GM12878 (cell line): Measurements from ENCODE around the gene GRIK4. TPM values are rescaled to one million over a fixed set of nuclear protein-coding genes. Genes with fewer than 3 reads are reported as not detected.

Experiments used
- ATAC-seq: fragments of 200-7000 bp; cut with Tn5 transposase; 3 replicates; pipeline ENCODE4 v1.9.1; 2020; ENCODE audit warnings: mild to moderate bottlenecking, moderate library complexity
- BruUV-seq: library from RNA; stranded (reverse); fragments of 400-500 nt; replicated peaks from 2 replicates; lab custom pipeline; 2021; lab: Mats Ljungman, UMichigan
- CTCF ChIA-PET: fragments of 300-600 bp; sonication (Branson Sonifier 250); formaldehyde crosslinking; extraction: SDS; loops from one replicate; lab custom pipeline; 2021; ENCODE audit warnings: inconsistent platforms; lab: Yijun Ruan, JAX
- POLR2A ChIA-PET: fragments of 350-600 bp; formaldehyde crosslinking; extraction: SDS; loops from one replicate; lab custom pipeline; 2021; ENCODE audit warnings: inconsistent platforms; lab: Charles Lee
- RAD21 ChIA-PET: fragments of 300-600 bp; sonication (Branson Sonifier 250); formaldehyde crosslinking; loops from one replicate; lab custom pipeline; 2023; ENCODE audit warnings: antibody characterized with exemption; ENCODE audit not compliant: unreplicated experiment; lab: Charles Lee
- SMC1A ChIA-PET: fragments of 300-600 bp; sonication (Branson Sonifier 250); formaldehyde crosslinking; loops from one replicate; lab custom pipeline; 2023; ENCODE audit not compliant: unreplicated experiment, uncharacterized antibody; lab: Charles Lee
- DNase-seq: peaks from one replicate; pipeline ENCODE4 v3.0.0-alpha.2; 2011; ENCODE audit warnings: low read depth, low spot score
- FAIRE-seq: peaks from 3 replicates; lab custom pipeline; 2011; peaks lifted over from hg19 to GRCh38; lab: Jason Lieb, UNC
- H2AFZ ChIP-seq: 2 replicates; pipeline ENCODE4 v1.6.0; 2011; ENCODE audit warnings: low read depth, low read length, control low read depth; ENCODE audit not compliant: control insufficient read depth
- H3K27ac ChIP-seq: 2 replicates; pipeline ENCODE4 v1.5.1; 2011; ENCODE audit warnings: control low read depth; ENCODE audit not compliant: control insufficient read depth, insufficient read depth
- H3K27me3 ChIP-seq, 2 experiments: replicated peaks in 1 of 2; 2 replicates each; pipeline versions ENCODE4 v1.6.0 to v1.6.1; 2011; ENCODE audit warnings: low read length in 1 of 2; ENCODE audit not compliant: control insufficient read depth in 2 of 2, insufficient read depth in 2 of 2
- H3K36me3 ChIP-seq, 2 experiments: 2 replicates each; pipeline ENCODE4 v1.5.1; 2011; ENCODE audit warnings: low read length in 1 of 2; ENCODE audit not compliant: control insufficient read depth in 2 of 2, insufficient read depth in 2 of 2
- H3K4me1 ChIP-seq: 2 replicates; pipeline ENCODE4 v1.6.1; 2011; ENCODE audit warnings: mild to moderate bottlenecking, low read length, moderate library complexity, mixed read lengths; ENCODE audit not compliant: control insufficient read depth, insufficient read depth
- H3K4me2 ChIP-seq: 2 replicates; pipeline ENCODE4 v1.6.0; 2011; ENCODE audit warnings: control low read depth; ENCODE audit not compliant: control insufficient read depth, insufficient read depth
- H3K4me3 ChIP-seq: fragments of 200-600 bp; sonication (generic); 2 replicates; pipeline ENCODE4 v1.5.1; 2016
- H3K79me2 ChIP-seq: 2 replicates; pipeline ENCODE4 v1.6.0; 2011; ENCODE audit warnings: low read length; ENCODE audit not compliant: control insufficient read depth, insufficient read depth
- H3K9ac ChIP-seq: 2 replicates; pipeline ENCODE4 v1.8.0; 2011; ENCODE audit warnings: low read length, control low read depth, mixed read lengths; ENCODE audit not compliant: control insufficient read depth, insufficient read depth
- H3K9me3 ChIP-seq: replicated peaks from 3 replicates; pipeline ENCODE4 v1.5.1; 2011; ENCODE audit warnings: mild to moderate bottlenecking, low read length; ENCODE audit not compliant: control insufficient read depth, insufficient read depth
- H4K20me1 ChIP-seq: 2 replicates; pipeline ENCODE4 v1.6.0; 2011; ENCODE audit not compliant: control insufficient read depth, insufficient read depth
- CREM ChIP-seq: IDR thresholded peaks from 2 replicates; pipeline ENCODE4 v1.6.1; 2014; ENCODE audit warnings: antibody characterized with exemption, low read depth
- FOXM1 ChIP-seq: IDR thresholded peaks from 2 replicates; pipeline ENCODE4 v1.6.1; 2012; ENCODE audit warnings: low read depth, mild to moderate bottlenecking, inconsistent platforms, low read length, moderate library complexity
- GABPA ChIP-seq: IDR thresholded peaks from 2 replicates; pipeline ENCODE4 v1.6.1; 2014; ENCODE audit warnings: antibody characterized with exemption, low read depth, mild to moderate bottlenecking, inconsistent platforms
- HDAC2 ChIP-seq: fragments of 200-600 bp; sonication (generic); IDR thresholded peaks from 2 replicates; pipeline ENCODE4 v1.6.1; 2017
- RAD51 ChIP-seq: fragments of 450-650 bp; IDR thresholded peaks from 2 replicates; pipeline ENCODE4 v1.6.1; 2016; ENCODE audit warnings: moderate library complexity, mild to moderate bottlenecking, inconsistent platforms
- STAT1 ChIP-seq: fragments of 450-650 bp; conservative IDR thresholded peaks from 2 replicates; pipeline ENCODE4 v1.6.1; 2014; ENCODE audit warnings: antibody characterized with exemption, mild to moderate bottlenecking
- STAT3 ChIP-seq: IDR thresholded peaks from 2 replicates; pipeline ENCODE4 v1.6.1; 2011; ENCODE audit warnings: low read depth, low read length, improper control_type of control experiment
- SUPT20H ChIP-seq: IDR thresholded peaks from 2 replicates; pipeline ENCODE4 v1.6.1; 2011; ENCODE audit warnings: low read depth, mild to moderate bottlenecking, low read length, moderate library complexity, borderline replicate concordance; ENCODE audit not compliant: control insufficient read depth
- YY1 ChIP-seq: IDR thresholded peaks from 2 replicates; pipeline ENCODE4 v1.6.1; 2011; ENCODE audit warnings: low read depth, mild to moderate bottlenecking, low read length
- ZNF207 ChIP-seq: fragments of 450-650 bp; IDR thresholded peaks from 2 replicates; pipeline ENCODE4 v1.6.1; 2014; ENCODE audit warnings: antibody characterized with exemption, mild to moderate bottlenecking, borderline replicate concordance
- WGBS: methylation state at CpG from one replicate; pipeline ENCODE4 v1.1.6; 2016; ENCODE audit warnings: low lambda C conversion rate; ENCODE audit not compliant: insufficient replicate concordance, insufficient coverage; ENCODE audit errors: missing lambda C conversion rate; 5-methylcytosine and 5-hydroxymethylcytosine counted together
- in situ Hi-C: fragments of 300-500 bp; cut with MboI; formaldehyde crosslinking; loops from 9 replicates; pipeline ENCODE4 v1.14.3; 2018; ENCODE audit warnings: mixed read lengths
- intact Hi-C: fragments of 100-400 bp; cut with micrococcal nuclease; formaldehyde crosslinking; loops from one replicate; pipeline ENCODE4 v1.14.2; 2022; ENCODE audit not compliant: unreplicated experiment
- polyA plus RNA-seq, 11 experiments: library from polyadenylated mRNA; depleted of rRNA in 4 of 11; unstranded in 6 of 11; stranded (reverse) in 5 of 11; fragments of >200 nt; fragmentation: Nextera tagmentation in 4 of 11; fragmentation: Illumina TruSeq in 1 of 11; extraction: Ambion mirVana in 4 of 11; extraction: Trizol in 1 of 11; gene quantifications; 1 replicate in 1 of 11; 2 replicates in 10 of 11; pipeline versions ENCODE4 v1.2.1 to v1.2.3, GENCODE V29; 2011 to 2016; ENCODE audit warnings: inconsistent platforms in 2 of 11, missing spikeins in 2 of 11, low read depth in 1 of 11
- total RNA-seq, 4 experiments: library from RNA; depleted of rRNA in 3 of 4; stranded (reverse); fragments of >200 nt in 3 of 4; fragmentation: Illumina TruSeq in 1 of 4; extraction: Trizol in 1 of 4; gene quantifications; 2 replicates each; pipeline versions ENCODE4 v1.2.1 to v1.2.3, GENCODE V29; 2013 to 2021
- TF ChIP-seq, protein P1 (sequence below): fragments of 450-650 bp; IDR thresholded peaks from 2 replicates; pipeline ENCODE4 v1.6.1; 2016; ENCODE audit warnings: mild to moderate bottlenecking
- TF ChIP-seq, protein P2 (sequence below): fragments of 450-650 bp; IDR thresholded peaks from 2 replicates; pipeline ENCODE4 v1.6.1; 2017; ENCODE audit warnings: low read depth, mild to moderate bottlenecking, moderate library complexity
- TF ChIP-seq, protein P3 (sequence below): fragments of 450-650 bp; IDR thresholded peaks from 2 replicates; pipeline ENCODE4 v1.6.1; 2014; ENCODE audit warnings: mild to moderate bottlenecking
- TF ChIP-seq, protein P4 (sequence below): IDR thresholded peaks from 2 replicates; pipeline ENCODE4 v1.6.1; 2011; ENCODE audit warnings: borderline replicate concordance, low read depth, mild to moderate bottlenecking, moderate library complexity, low read length; ENCODE audit not compliant: insufficient read depth, poor library complexity, severe bottlenecking
- TF ChIP-seq, protein P5 (sequence below): fragments of 450-650 bp; formaldehyde crosslinking; IDR thresholded peaks from 2 replicates; pipeline ENCODE4 v1.5.0; 2022; ENCODE audit warnings: mild to moderate bottlenecking, missing genetic modification characterization

Gene GRIK4
- total and polyA plus RNA-seq, 10 of the 15 experiments (the other 5 are each of a cell fraction or from before 2014, with no cell fraction given), result 0.33 to 3.6 (median 0.72) TPM

DNA sequence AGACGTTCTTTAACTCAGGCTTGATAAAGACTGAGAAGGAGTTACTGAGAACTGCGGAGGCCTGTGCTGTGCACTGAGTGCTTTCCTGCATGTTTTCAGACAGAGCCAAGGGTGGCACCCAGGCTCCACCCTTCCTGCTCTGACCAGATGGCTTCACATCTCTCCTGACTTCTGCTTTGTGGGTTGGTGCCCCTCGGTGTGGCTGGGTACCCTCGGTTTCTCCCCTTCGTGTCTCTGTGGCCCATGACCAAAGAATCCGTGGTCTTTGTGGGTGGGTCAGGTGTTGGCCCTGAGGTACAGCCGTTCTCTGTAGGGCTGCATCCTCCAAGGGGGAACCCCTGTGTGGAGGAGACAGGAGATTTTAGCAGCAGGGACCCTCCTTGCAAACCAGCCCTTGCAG, 34.3 kb downstream of the GRIK4 start:
- CTCF ChIA-PET, result no interaction called here
- RAD21 ChIA-PET, result no interaction called here
- BruUV-seq, result no TSS peak
- no peak overlapping the region for H3K4me2 ChIP-seq
- 1% methylated on average over 7 of the region's 7 CpGs for WGBS
- SMC1A ChIA-PET, result no interaction called here
- no peaks in the 10 kb centered on the region for H3K27me3 ChIP-seq
- no peaks in the 10 kb centered on the region for H3K79me2 ChIP-seq
- no peaks in the 10 kb centered on the region for H3K9me3 ChIP-seq
- no peak overlapping the region for H3K9ac ChIP-seq
- H3K4me3 ChIP-seq, result no peak overlapping the region
- H2AFZ ChIP-seq, result no peak overlapping the region
- intact Hi-C loops, result no loop called here
- TF ChIP-seq SUPT20H (no peak), YY1 (no peak), ZNF207 (no peak), STAT1 (no peak), GABPA (no peak), RAD51 (no peak), FOXM1 (no peak), CREM (no peak), STAT3 (no peak), HDAC2 (no peak)
- TF ChIP-seq, protein P1, sequence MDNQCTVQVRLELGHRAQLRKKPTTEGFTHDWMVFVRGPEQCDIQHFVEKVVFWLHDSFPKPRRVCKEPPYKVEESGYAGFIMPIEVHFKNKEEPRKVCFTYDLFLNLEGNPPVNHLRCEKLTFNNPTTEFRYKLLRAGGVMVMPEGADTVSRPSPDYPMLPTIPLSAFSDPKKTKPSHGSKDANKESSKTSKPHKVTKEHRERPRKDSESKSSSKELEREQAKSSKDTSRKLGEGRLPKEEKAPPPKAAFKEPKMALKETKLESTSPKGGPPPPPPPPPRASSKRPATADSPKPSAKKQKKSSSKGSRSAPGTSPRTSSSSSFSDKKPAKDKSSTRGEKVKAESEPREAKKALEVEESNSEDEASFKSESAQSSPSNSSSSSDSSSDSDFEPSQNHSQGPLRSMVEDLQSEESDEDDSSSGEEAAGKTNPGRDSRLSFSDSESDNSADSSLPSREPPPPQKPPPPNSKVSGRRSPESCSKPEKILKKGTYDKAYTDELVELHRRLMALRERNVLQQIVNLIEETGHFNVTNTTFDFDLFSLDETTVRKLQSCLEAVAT, result no peak
- TF ChIP-seq, protein P2, sequence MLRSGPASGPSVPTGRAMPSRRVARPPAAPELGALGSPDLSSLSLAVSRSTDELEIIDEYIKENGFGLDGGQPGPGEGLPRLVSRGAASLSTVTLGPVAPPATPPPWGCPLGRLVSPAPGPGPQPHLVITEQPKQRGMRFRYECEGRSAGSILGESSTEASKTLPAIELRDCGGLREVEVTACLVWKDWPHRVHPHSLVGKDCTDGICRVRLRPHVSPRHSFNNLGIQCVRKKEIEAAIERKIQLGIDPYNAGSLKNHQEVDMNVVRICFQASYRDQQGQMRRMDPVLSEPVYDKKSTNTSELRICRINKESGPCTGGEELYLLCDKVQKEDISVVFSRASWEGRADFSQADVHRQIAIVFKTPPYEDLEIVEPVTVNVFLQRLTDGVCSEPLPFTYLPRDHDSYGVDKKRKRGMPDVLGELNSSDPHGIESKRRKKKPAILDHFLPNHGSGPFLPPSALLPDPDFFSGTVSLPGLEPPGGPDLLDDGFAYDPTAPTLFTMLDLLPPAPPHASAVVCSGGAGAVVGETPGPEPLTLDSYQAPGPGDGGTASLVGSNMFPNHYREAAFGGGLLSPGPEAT, result no peak
- TF ChIP-seq, protein P3, sequence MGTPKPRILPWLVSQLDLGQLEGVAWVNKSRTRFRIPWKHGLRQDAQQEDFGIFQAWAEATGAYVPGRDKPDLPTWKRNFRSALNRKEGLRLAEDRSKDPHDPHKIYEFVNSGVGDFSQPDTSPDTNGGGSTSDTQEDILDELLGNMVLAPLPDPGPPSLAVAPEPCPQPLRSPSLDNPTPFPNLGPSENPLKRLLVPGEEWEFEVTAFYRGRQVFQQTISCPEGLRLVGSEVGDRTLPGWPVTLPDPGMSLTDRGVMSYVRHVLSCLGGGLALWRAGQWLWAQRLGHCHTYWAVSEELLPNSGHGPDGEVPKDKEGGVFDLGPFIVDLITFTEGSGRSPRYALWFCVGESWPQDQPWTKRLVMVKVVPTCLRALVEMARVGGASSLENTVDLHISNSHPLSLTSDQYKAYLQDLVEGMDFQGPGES, result no peak
- TF ChIP-seq, protein P4, sequence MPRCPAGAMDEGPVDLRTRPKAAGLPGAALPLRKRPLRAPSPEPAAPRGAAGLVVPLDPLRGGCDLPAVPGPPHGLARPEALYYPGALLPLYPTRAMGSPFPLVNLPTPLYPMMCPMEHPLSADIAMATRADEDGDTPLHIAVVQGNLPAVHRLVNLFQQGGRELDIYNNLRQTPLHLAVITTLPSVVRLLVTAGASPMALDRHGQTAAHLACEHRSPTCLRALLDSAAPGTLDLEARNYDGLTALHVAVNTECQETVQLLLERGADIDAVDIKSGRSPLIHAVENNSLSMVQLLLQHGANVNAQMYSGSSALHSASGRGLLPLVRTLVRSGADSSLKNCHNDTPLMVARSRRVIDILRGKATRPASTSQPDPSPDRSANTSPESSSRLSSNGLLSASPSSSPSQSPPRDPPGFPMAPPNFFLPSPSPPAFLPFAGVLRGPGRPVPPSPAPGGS, result no peak
- TF ChIP-seq, protein P5, sequence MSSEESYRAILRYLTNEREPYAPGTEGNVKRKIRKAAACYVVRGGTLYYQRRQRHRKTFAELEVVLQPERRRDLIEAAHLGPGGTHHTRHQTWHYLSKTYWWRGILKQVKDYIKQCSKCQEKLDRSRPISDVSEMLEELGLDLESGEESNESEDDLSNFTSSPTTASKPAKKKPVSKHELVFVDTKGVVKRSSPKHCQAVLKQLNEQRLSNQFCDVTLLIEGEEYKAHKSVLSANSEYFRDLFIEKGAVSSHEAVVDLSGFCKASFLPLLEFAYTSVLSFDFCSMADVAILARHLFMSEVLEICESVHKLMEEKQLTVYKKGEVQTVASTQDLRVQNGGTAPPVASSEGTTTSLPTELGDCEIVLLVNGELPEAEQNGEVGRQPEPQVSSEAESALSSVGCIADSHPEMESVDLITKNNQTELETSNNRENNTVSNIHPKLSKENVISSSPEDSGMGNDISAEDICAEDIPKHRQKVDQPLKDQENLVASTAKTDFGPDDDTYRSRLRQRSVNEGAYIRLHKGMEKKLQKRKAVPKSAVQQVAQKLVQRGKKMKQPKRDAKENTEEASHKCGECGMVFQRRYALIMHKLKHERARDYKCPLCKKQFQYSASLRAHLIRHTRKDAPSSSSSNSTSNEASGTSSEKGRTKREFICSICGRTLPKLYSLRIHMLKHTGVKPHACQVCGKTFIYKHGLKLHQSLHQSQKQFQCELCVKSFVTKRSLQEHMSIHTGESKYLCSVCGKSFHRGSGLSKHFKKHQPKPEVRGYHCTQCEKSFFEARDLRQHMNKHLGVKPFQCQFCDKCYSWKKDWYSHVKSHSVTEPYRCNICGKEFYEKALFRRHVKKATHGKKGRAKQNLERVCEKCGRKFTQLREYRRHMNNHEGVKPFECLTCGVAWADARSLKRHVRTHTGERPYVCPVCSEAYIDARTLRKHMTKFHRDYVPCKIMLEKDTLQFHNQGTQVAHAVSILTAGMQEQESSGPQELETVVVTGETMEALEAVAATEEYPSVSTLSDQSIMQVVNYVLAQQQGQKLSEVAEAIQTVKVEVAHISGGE (CRISPR knock-in tag), result no peak
- in situ Hi-C loops, result no loop called here
- no peaks in the 10 kb centered on the region for H3K36me3 ChIP-seq
- no peaks in the 10 kb centered on the region for H4K20me1 ChIP-seq
- DNase-seq (no peak), ATAC-seq (peak; percentile 58), FAIRE-seq (no peak)
- POLR2A ChIA-PET, result no interaction called here
- H3K27ac ChIP-seq, result no peak overlapping the region
- H3K4me1 ChIP-seq, result no peaks in the 10 kb centered on the region; the same call in 1 of the 2 replicates
